SKM-1 treated with dmso at 0.1 percent for 144 hours (cell line): ENCODE measurements around the gene TMEM218.

Source experiments
- DNase-seq: peaks from one replicate; lab custom pipeline; 2025; ENCODE audit not compliant: unreplicated experiment; lab: John Stamatoyannopoulos, UW

TMEM218 gene

DNA sequence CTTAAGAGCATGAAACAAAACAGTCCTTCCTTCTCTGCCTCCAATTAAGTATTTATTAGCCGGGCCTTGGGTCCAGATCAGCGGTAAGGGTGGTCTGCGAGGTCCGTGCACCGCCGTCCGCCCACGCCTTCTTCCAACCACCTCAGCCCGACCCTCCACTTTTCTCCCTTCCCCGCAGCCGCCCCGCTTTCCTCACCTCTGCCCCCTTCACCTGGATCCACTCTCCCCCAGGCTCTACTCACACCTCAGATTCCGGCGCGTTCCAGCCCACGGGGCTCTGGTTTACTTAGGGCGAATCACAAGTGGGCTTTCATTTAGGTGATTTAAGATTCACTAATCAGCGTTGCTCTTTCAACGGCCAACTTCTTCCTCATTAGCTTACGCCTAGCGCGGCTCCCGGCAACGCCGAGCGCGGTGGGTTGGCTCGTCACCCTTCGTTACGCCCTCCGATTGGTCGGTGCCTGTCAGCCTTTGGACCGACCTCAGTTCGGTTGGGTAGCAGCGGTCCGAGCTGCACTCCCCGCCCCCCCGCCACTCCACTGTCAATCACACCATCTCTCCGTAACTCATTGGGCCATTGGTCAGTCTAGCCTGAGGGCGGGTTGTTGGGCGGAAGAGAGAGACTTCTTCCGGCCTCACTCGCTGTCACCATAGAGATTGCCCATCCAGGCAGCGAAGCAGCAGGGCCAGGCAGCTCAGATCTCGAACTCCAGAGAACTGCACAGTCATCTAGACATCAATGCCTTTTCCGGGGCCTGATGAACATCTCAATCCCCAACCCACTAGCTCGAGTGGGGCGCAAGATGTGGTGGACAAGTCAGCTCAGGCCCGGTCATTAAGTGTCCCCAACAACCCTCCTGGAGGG, at the start of gene TMEM218:
TMEM218 (minus strand) TSS at position 284 of the 865 bp plus-strand sequence. CDS start 9,385 bp downstream, outside the sequence.
- DNase-seq, result peak; percentile 96

- DNase-seq, result no peak
Measured at GRCh38 chr11:125157953-125158680, 46.7 kb upstream of the TMEM218 start.

DNA sequence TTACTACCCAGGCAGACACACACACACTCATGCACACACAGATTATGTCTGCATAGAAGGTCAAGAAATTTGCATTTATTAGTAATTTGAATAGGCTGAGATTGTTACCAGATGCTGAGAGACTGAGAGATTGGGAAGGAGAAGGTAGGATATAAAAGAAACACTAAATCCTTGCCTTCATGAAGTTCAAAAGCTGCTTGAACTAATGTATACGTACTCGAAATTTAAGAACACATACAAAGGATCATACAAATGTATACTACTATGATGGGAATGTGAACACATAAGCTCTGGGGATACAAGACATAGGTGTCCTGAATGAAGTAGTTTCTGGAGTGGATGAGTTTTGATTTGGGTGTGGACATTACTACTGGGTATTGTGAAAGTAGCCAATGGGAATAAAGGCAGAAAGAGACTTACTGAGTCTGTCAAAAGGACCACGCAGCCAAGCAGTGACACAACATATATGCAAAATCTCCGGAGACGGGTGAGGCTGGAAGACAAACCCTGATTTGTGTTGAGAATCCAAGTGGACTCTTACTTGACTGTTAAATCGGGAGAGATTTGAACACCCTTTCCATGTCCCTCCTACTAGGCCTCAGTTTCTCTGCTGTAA, 45.8 kb upstream of the TMEM218 start:
- DNase-seq, result no peak

DNA sequence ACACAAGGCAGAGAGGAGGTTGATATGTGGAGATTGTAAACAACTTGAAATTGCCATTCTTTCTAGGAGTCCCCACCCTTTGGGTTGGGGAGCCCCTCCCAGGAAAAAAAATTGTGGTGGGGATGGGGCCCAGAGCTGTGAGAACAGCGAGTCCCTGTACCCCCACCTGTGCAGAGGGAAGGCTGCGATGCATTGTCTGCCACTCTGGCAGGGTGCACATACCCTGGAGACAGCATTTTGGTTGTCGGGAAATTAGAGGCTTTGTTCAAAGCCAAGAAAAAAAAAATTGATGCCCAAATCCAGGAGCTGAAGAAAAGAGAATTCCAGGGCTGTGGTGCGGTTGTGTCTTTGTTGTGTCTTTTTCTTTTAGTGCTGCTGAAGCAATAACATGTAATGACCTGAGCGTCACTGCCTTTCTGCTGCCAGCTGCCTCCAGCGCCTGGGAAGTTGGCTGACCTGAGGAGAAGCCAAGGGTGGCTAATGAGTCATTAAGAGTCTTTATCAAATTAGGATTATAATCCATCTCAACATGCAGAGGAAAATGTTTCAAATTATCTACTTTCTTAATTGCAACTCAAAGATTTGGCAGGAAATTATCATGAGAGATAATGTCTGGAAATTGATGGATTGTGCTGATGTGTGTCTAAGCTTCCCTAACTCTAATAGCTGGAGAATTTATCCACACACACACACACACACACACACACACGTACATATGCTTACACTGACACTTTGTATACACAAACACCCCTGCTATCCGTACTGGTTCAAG, 45.1 kb upstream of the TMEM218 start:
- no peak for DNase-seq

GRCh38 chr11:125155767-125156166, 44.3 kb upstream of the TMEM218 start:
- no peak for DNase-seq

DNA sequence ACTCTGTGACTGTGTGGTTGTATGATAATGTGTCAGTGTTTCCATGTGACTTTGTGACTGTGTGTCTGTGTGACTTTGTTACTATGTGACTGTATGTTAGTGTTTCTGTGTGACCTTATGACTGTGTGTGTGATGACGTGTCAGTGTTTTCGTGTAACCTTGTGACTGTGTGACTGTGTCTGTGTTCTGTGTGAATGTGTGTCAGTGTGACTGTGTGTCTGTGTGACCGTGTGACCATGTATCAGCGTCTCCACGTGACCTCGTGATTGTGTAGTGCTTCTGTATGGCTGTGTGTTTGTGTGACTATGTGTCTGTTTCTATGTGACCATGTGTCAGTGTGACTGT, 43.6 kb upstream of the TMEM218 start:
- DNase-seq, result no peak

DNA sequence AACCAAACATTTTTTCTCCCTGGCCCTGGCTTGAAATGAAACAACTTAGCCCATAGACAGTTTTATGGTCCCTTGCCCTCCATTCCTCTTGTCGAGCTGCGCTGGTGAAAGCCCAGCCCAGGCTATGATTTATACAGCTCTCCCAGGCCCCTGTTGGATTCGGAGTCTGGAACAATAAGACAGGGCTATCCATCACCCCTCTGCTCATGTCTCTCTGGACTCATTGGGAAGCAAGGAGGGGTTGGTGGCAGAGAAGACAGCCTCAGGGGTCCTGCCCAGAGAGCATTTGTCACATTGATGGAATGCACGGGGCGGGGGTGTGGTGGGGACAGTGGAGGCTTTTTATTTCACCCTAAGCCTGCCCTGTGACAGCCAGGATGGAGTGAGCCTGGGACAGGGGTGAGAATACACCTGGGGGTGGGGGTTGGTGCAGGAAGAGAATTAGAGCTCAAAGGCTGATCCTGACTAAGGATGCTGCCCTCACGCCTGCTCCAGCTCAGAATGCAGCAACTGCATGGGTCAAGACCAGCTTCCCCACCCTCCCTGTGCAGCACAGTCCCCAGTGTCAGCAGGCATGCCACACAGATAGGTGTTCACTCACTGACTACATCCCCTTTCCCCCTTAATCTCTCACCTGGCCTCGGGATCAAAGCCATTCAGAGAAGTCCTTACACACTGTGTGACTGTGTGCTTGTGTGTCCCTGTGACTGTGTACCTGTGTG, 43.1 kb upstream of the TMEM218 start:
- no peak for DNase-seq

DNA sequence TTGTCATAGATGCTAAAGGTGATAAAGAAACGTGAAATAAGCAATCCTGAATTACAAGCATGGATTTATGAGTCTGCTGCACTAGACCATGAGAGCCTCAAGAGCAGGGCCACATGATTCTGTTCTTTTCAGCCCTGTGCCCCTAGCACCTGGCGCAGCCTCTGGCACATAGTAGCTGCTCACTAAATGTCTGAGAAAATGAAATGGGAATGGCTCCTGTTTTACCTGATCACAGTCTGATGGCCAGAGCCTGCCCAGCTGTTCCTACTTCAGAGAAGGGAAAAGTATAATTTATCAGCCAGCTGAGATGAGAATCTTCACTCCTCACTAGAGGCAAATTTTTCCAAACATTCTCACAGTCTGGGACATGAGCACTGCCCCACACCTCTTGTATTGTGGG, 42.4 kb upstream of the TMEM218 start:
- no peak for DNase-seq

DNA sequence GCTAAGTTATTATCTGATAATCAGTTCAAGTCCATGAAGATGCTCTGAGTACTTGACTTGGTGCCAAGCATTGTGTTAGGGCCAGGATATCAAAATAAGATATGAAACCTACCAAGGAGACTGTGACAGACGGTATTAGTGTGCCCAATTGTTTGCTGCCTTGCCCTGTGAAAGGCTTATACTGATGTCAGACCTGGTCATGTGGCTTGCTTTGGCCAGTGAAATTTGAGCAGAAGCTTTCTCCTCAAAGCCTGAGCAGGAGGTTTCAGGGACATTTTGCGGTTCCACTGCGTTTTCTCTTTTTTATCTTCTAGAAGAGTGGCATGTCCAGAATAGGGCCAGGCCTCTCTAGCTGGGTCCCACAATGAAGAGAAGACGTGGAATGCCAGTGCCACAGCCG, 37.3 kb upstream of the TMEM218 start:
- DNase-seq, result no peak

DNA sequence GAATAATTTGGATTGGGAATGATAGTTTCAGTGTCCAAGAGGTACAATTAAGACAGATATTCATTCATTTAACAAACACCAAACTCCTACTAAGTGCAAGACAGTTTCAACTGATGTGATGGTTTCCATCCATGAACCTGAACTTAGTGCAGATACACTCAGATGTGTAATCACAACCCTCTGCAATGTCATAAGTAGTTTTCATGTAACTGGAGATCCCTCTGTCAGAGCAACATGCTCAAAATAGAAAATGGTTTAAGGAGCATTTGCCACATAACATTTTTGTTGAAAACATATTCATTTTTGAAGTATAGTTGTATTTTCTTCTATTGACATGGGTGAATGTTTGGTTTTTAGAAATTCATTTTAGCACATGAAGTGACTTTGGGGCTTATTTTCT, 36.6 kb upstream of the TMEM218 start:
- no peak for DNase-seq

GRCh38 chr11:125147280-125147679, 35.9 kb upstream of the TMEM218 start:
- DNase-seq, result no peak

- DNase-seq, result no peak
Measured at GRCh38 chr11:125146232-125146631, 34.8 kb upstream of the TMEM218 start.

DNA sequence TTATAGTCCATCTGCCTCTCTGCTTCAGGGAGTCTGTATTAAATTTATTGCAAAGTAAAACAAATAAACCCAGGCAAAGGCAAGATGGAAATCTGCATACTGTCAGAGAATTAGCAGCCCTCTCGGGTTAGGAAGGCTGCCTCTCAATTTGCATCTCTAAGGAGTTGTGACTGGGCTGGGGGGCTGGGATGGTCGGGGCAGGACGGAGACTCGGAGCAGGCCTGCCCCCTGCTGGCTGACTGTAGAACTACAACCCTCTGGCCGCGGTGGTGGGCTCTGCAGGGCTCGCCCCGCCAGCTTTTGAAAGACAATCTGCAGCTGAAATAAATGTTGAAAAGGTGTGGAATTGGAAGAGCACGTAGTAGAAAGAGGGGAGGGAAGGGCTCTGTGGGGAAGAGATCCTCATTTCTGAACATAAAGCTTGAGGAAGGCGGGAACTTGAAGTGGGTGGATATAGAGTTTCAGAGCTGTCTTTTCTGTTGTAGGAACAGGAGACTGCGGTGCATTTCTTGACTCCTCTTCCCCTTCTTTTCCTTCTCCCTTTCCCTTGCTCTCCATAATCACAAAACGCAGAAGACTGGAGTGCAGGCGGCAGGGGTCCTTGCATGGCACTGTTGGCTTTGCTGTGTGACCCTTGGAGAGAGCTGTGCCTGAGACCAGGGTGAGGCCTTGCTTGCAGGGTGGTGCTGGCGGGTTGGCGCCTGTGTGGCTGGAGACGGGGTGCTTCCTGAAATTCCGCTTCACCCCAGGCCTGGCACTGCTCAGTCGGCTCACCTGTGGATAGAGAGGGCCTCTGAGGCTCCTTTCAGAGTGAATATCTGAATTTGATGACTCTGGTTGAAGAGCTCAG, 30.5 kb upstream of the TMEM218 start:
- DNase-seq, result peak; percentile 37

- DNase-seq, result no peak
Measured at GRCh38 chr11:125141178-125141577, 29.8 kb upstream of the TMEM218 start.

DNA sequence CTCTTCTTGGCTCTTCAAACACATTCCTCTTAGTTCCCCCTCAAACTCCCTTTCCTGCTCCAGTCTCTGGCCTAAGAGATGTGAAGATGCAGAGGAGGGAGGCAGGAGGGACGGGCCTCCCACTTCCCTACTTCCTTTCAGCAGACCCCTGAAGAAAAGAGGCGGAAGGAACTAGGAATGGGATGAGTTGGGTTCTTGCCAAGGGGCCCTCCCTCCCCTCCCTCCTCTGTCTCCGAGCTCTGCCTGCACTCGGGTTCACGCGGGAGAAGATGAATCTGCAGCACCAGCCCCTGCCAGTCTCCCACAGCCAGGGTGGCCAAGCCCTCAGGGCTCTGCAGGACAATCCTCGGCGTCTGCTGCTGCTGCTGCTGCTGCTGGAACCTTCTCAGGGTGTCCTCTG, 28.8 kb upstream of the TMEM218 start:
- DNase-seq, result no peak

- no peak for DNase-seq
Measured at GRCh38 chr11:125139778-125140177, 28.4 kb upstream of the TMEM218 start.

DNA sequence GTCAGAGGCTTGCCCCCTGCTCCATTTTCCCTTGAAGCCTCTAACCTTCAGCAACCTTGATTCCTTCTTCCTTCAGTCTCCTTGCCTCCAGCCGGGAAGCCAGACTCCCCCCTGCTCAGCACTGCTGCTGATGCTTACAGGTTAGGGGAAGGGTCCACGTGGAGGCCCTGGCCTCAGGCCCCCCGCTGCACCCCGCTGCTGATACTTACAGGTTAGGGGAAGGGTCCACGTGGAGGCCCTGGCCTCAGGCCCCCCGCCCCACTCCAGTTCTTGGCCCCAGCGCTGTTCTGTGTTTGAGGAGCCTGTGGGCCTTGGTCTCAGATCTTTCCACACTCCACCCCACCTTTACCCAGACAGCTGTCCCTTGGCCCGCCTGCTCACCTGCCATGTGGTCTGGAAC, 27.5 kb upstream of the TMEM218 start:
- DNase-seq, result no peak

DNA sequence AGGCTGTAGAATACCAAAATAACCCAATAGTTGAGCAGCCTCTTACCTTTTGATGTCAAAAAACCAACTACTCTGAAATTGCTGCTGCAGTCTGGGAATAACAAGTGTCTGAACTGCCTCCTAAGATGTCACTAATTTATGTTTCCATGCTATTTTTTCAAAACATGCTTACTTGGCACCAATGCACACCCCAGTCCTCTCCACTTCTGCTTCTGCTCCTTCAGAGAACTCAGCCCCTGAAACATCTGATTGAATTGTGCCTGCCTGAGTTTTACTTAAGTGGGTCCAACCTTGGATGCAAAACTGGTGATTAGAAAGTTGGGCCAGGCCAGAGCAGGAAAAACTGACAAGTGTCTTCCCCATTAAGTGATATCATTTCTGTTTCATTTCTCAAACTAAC, 24.6 kb upstream of the TMEM218 start:
- no peak for DNase-seq

- no peak for DNase-seq
Measured at GRCh38 chr11:125132596-125132995, 21.2 kb upstream of the TMEM218 start.

- DNase-seq, result no peak
Measured at GRCh38 chr11:125132071-125132470, 20.6 kb upstream of the TMEM218 start.
